Colon (tissue), 2 donors: Measurements from ENCODE around the gene NECTIN1.

ENCODE experiments used
- FAIRE-seq: peaks from 2 replicates; lab custom pipeline; 2012; peaks lifted over from hg19 to GRCh38; lab: Jason Lieb, UNC
- donor health status: control.
- donor health status: control.

Gene NECTIN1

DNA sequence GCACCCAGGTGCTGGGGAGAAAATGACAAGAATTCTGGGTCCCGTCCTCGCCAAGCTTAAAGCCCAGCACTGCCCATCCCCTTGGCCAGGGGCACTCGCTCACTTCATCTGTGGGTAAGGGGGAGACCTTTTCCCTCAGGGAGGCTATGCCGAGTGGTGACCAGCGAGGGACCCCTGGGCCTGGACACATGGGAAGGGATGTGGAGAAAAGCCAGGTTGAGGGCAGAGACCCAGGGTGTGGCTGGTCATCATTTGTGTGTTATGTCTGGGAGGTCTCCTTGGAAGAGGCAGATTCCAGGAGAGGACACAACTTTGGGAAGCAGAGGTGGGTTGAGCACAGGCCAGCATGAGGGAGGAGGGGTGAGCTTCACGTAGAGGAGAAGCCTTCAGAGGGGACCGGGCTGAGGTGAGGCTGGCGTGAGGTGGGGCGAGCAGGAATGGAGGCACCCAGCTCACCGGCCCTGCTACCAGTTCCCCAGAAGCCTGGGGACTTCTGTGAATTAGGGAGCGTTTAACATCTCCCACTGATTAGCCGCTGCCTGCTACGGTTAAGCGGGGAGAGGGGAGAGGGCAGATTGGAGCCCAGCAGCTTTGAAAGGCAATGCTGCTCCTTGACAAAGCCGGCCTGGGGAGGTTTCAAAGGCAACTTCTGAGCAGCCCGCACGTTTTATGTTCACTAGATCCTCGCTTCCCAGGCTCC is 25.8 kb upstream of the NECTIN1 start:
- no peak for FAIRE-seq

DNA sequence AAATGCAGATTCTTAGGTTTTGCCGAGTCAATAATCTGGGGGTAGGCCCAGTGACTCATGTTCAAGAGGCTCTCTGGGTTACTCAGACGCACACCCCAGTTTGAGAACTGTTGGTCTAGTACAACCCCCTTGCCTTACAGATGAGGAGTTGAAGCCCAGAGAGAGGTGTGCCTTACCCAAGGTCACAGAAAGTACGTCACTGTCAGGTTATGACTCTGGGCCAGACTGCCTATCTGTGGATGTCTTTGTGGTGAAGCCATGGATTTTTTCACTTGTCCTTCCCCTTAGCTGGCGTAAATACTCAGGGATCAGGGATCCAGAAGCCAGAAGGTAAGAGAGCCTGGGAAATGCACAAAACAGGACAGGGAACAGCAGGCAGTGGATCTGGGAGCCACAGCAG is 25.2 kb upstream of the NECTIN1 start:
- no peak for FAIRE-seq

DNA sequence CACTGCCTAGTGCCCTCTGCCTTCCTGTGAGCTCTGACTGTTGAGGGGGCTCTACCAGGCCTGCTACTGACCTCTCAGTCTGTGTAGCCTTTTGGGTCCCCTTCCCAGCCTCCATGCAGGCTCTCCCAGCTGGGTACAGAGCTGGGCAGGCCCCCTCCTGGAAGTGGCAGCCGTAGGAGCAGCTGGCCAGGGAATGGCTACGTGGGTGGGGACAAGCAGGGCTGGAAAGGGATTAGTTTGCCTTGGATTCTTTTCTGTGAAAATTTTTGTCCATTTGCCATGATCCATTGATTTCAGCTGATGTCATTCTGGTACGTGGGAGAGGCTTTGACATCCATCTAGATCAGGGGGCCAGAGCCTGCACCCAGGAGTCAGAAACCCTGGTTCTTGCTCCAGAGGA is 23.9 kb upstream of the NECTIN1 start:
- no peak for FAIRE-seq

DNA sequence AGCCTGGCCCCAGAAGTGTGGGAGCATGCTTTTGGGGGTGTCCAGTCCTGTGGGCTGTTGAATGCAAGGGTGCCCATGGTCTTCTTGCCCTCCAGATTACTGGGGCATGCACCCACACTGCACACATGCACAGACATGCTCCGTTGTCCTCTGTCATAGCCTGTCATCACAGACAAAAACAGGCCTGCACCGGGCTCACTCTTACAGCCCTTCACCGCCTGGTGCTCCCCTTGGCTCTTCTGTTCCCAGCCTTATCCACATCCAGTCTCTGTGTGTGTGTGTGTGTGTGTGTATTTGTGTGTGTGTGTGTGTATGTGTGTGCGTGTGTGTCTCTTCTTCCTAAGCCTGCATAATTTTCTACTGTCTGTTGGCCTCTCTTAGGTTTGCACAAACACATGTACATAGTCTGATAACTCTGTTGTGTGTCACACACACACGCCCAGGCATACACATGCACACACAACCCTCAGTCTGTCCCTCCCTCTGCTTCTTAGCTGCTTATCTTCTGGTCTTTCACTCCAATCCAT is 23.4 kb upstream of the NECTIN1 start:
- FAIRE-seq = no peak

DNA sequence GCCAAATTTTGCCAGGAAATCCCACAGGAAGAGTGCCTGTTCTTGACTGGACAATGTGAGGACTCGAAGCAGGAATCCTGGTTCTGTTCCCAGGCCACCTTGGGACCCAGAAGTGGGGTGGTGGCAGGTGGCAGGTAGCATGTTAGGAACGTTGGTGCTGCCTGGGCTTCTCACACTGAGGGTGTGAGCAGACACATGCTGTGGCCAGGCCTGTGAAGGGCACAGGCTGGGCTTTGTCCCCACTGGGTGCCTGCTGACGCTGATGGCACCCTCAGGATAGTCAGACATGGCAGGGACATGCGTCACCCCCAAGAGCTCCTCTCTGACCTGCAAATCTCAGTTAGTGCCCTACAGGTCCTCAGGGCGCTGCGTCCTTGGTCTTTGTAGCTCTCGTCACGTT is 21.1 kb upstream of the NECTIN1 start:
- FAIRE-seq = no peak

DNA sequence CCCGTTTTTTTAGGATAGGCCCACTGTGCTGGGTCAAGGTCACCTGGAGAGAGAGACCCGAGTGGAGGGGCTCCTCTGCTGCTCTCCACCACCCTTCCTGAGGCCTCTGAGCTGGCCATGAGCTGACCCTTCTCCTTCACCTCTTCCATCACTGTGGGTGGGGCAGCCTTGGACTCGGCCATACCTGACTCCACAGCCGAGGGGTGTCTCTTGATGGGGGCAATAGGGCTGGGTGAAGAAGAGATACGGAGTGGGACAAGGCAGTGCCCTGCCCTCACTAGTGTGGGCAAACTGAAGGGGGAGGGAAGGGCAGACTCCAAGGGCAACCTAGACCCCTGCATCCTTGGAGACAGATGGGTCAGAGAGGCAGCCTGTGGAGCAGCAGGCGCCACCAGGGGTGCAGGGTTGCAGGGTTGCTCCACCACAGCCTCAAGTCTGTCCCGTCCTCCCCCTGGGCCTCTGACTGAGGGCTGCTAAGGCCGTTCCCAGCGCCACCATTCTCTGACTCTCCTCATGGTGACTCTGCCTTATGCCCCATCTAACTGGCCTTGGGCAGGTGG is 20.1 kb upstream of the NECTIN1 start:
- no peak for FAIRE-seq

DNA sequence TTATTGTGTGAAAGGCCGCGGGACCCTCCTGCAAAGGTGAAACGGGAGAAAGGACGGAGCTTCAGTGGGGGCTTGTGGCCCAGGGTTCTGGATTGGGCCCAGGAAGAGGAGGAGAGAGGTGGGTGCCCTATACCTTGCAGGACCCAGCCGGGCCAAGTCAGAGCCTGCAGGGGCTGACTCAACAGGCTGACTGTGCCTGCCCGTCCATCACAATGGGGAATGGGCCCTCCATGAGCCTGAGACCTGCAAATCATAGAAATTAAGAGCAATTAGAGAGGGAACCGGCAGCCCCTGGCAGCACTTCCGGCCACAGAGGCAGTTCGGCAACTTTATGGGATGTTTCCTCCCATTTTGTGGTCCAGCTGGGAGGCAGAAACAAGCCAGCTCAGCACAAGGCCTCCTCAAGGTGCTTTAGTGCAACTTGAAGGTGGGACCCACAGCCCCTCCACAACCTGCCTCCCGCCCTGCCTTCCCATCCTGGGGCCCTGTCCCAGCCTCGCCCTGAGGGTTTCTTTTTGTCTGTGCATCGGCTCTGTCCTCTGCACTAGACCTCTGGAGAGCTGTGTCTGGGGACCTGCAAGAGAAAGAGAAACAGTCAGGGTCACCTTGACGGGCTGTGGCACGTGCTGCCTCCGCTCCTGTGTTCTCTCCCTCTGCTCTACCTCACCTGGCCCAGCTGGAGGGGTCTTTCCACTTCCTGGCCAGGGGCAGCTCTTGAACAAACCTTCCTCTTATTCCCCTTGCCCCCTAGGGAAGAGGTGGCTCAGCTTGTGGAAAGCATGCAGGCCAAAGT is 19.1 kb upstream of the NECTIN1 start:
- FAIRE-seq = no peak

DNA sequence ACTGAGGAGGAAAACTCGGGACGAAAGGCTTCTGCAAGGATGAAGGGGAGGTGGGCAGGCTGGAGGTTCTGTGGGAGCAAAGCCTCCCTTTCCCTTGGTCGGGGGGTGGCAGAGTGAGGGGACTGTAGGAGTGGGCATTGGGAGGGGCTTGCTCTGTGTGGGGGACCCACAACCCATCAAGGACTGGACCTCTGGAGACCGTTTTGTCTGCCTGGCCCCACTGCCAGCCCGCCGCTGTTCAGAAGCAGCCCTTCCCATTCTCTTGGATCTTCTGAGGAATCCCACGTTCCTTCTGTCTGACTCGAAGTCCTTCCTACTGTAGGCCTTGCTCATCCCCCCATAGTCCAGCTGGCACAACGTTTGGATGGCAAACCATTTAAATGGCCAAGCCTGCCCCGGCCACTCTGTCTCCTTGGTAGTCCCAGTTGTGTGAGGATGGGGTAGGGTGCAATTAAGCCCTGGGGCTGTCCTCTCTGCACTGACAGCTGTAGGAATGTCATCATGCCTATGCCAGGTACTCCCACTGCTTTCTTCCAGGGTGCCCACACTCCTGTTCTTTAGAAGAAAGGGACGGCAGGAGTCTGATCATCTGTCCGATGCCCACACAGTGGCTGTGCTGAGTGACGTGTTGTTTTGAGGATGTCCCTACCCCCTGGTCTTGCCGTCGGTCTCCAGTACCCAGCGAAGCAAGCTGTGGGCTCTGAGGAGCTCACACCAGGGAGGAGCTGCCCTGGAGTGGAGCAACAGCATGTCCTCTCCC is 17.0 kb upstream of the NECTIN1 start:
- FAIRE-seq = no peak

DNA sequence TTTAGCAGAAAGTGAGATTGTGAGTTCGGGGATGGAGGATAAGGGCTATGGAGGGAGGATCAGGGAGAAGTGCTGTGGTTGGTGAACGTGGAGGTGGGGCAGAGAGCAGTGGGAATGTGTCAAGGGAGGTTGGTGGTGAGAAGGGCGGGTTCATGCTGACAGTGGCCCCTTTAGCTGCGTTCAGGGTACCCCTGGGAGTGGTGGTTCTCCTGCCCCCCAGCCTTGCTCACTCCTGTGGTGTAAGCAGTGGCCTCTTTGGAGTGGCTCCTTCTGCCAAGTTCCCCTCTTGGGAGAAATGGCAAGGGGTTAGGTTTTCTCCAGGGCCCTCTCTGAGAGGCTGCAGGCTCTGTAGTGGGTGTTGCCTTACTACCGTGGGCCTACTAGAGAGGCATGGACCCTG is 16.1 kb upstream of the NECTIN1 start:
- FAIRE-seq = no peak

DNA sequence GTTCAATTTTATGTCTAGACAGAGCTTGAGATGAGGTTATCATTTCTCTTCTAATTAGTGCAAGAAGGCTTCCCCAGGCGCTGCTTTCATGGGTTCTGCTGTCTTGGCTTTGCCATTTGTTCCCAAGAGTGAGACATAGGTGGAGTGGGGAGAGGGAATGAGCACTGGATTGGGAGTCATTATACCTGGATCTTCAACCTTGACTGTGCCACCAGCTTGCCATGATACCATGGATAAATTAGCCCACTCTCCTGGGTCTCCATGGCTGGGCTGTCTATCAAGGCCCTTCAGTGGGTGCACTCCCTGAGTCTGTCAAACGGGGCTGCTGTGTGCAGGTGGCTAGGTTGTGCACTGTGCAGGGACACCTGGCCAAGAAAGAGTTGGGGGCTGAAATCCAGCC is 15.6 kb upstream of the NECTIN1 start:
- no peak for FAIRE-seq

DNA sequence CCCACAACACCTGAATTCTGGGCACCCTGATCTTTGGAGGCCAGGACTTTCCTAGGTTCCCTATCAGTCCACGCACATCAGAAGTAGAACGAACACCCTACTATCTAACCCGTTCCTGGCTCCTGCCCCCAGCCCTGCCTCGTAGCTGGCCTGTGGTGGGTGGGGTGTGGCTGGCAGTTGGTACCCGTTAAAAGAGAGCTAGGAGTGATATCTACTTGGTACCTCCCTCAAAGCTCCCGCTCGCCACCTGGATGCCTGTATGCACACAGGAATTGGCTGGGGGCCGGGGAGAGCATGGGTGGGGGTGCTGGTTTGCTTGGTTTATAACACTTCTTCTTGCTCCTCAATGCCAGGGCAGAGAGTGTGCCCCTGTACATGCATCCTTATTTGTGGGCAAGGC is 14.0 kb upstream of the NECTIN1 start:
- FAIRE-seq = no peak

DNA sequence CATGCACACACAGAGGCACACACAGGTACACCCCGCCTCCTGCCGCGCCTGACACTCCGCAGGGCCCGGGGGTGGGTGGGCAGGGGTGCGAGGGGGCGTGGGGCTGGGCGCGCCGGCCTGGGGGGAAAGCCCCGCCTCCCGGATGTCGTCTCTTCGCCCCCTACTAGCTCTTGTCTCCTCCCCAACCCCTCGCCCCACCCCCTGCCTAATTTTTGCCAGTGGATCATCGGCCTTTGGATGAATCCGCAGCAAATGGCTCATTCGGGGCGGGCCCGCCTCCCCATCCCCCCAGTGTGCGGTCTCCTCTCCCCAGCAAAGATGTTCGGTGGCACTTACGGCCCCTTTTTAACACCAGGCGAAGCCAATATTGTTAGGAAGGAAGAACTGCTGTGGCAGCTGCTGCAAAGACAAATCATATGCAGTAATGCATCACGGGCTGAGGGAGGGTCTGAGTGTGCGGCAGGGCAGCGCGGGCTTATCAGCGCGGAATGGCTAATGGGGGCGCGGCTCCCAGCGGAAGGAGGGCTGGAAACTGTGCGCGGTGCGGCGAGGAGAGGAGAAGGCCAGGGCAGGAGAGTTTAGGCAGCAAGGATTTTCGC is 13.4 kb upstream of the NECTIN1 start:
- FAIRE-seq = no peak

DNA sequence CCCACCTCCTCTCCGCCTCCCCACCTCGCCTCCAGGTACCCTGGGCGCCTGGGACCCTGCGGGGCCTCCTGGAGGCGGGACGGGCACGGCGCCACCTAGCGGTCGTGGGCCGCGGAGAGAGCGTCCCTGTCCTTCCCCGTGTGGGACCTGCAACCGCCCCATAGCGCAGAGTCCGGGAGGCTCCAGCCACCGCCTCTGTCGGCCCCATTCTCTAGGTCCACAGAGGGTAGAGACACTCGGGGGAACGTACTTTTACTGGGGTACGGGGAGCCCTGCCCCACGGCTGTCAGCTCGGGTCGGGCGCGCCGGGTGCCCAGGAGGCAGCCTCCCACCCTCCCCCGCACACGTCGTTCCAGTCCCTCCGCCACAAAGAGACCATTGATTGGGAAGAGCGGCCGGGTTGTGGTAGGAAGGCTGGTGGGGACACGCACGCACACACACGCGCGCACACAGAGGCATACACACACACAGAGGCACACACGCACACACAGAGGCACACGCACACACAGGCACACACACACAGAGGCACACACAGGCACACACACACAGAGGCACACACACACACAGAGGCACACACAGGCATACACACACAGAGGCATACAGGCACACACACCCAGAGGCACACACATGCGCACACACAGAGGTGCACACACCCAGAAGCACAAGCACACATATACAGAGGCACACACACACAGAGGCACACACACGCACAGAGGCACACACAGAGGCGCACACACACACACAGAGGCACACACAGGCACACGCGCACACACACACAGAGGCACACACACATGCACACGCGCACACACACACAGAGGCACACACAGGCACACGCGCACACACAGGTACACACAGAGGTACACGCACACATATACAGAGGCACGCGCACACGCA is 12.6 kb upstream of the NECTIN1 start:
- no peak for FAIRE-seq

DNA sequence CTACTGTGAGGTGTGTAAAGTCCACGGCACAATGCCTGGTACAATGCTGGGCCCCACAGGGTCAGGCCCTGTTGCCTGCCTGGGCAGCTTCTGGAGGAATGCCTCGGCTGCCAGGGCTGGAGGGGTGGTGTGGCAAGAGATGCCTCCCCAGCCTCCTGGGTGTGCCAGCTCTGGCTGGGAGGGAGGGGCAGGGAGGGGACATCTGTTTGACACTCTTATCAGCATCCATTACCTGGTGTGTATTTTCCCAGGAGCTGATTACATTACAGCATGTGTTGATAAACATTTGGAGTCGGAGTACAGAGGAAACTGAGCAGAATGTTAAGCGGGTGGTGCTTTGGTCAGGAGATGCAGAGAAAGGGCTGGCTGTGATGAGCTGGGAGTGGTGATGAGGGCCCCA is 11.0 kb upstream of the NECTIN1 start:
- FAIRE-seq = no peak

DNA sequence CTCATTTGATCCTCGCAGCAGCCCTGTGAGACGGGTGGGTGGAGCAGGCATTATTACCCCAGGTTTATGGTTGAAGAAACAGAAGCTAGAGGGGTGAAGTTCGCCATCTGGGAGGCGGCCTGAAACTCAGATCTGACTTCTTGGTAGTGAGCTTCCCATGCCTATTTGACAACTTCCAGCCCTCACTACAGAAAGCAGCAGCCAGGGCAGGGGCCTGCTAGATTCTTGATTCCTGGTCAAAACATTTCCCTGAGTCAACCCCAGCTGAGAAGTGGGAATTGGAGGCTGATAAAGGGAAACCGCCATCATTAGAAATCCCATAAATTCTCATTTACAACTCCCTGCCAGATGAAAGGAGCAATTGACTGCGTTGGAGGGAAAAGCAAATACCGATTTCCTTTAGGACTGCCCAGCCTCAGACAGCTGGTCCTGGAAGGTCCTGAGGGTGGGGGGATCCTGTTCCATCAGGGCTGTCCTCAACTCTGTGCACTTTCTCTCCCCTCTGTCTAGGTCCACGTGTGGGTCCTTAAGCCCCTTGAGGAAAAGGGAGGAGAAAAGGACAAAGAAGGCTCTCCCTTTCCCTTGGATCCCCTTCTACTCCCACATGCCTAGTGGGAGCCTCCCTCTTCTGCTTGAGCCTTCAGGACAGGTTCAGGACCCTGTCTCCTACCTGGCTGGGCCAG is 10.2 kb upstream of the NECTIN1 start:
- FAIRE-seq = no peak

DNA sequence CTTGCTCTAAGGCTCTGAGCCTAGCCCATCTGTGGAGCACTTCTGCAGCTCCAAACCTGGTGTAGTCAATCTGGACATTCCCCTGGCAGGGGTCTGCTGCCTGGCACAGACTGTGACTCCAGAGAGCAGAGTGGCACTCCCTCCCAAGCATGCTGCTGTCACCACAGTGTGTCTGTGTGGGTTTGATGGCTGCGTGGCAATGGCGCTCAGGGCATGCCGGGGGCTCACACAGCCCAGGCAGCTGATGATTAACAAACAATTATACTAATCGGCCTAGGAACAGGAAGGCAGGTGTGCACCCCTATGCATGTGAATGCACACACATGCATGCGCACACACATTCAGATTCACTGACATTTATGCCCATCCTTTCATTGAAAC is 9.0 kb upstream of the NECTIN1 start:
- FAIRE-seq = no peak

DNA sequence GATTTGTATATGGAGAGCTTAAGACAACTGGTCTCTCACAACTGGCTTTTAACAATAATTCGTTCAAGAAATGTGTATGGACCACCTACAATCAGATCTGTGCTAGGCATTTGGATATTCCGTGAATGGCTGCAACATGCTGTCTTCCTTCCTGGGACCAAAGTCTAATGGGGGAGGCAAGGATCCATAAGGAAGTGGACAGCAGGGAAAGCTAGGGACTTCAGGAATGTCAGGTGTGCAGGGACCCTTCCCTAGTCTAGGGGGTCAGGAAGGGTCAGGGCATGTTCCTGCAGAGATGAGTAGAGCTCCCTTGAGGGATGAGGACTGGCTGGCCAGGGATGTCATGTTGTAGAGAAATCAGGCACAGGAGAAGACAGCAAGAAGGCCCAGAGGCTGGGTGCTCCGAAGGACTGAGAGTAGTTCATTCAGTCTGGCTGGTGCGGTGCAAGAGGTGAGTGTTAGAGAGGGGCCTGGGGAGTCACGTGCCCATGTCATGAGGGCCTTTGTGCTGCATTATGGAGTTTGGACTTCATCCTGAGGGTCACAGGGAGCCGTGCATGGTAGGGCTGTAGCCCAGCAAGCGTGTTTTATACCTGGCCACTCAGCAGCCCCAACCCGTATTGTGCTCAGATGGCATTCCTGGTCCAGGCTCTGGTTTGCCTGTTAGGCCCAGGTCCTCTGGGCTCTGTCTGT is 8.5 kb upstream of the NECTIN1 start:
- no peak for FAIRE-seq

DNA sequence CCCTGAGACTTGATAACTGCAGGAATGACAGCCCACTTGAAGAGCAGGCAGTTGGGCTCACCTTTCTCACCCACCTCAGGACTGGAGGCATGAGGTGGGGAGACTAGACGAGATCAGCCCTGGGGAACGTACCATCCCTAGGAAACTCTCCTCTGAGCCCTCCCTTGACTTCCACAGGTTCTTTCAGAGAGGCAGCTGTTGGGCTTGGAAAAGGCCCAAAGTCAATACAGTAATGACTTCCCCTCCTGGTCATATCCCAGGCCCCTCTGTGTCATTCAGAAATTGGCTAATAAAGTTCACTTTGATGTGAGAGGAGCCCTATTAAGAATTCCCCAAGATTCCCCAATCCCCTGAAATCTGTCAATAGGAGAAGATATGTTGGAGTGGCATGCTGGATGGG is 5.8 kb upstream of the NECTIN1 start:
- no peak for FAIRE-seq

DNA sequence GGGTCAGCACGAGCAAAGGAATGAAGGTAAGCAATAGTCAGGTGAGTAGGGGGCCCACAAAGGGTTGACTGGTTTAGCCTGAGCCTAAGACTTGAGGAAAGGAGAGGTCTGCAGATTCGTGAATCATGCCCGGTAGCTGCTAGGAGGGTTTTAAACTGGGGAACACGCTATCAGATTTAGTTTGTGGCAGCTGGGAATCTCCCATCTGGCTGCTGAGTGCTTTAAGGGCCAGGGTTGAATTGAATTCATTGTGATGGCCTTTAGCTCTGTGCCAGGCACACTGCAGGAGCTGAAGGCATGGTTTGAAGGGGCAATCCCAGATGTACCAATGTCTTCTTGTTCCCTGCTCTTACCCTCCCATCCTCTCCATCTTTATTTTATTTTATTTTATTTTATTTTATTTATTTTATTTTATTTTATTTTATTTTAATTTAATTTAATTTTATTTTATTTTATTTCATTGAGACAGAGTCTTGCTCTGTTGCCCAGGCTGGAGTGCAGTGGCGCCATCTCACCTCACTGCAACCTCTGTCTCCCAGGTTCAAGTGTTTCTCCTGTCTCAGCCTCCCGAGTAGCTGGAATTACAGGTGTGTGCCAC is 1.9 kb upstream of the NECTIN1 start:
- FAIRE-seq = no peak
